Common myeloid progenitor, CD34-positive (primary cell): ENCODE results near the gene FGF22.

Source experiments
- CTCF ChIA-PET: fragments of 350-600 bp; sonication (Branson Sonifier 250); formaldehyde crosslinking; loops from one replicate; lab custom pipeline; 2021; ENCODE audit warnings: antibody characterized with exemption; lab: Charles Lee
- POLR2A ChIA-PET: fragments of 350-600 bp; sonication (Branson Sonifier 250); formaldehyde crosslinking; loops from one replicate; lab custom pipeline; 2021; ENCODE audit warnings: antibody characterized with exemption; lab: Charles Lee
- DNase-seq, 3 donors: peaks; one replicate each; pipeline versions ENCODE4 v3.0.0 to v3.0.0-alpha.2; 2013
- H3K27ac ChIP-seq, 2 experiments: 1 replicate in 1 of 2; 2 replicates in 1 of 2; pipeline ENCODE4 v1.7.0; 2013; ENCODE audit warnings: inconsistent platforms in 2 of 2, low read length in 2 of 2, mild to moderate bottlenecking in 2 of 2, low read depth in 1 of 2, moderate library complexity in 1 of 2; ENCODE audit not compliant: severe bottlenecking in 2 of 2, insufficient read depth in 1 of 2, poor library complexity in 1 of 2
- H3K27me3 ChIP-seq, 5 experiments: replicated peaks in 2 of 5; 1 replicate in 3 of 5; 2 replicates in 2 of 5; pipeline versions ENCODE4 v1.6.1 to v1.7.0; 2013; ENCODE audit warnings: low read length in 4 of 5, mild to moderate bottlenecking in 2 of 5, moderate library complexity in 2 of 5, inconsistent platforms in 1 of 5; ENCODE audit not compliant: insufficient read depth in 5 of 5, control insufficient read depth in 4 of 5
- H3K36me3 ChIP-seq, 4 experiments: 1 replicate in 2 of 4; 2 replicates in 2 of 4; pipeline versions ENCODE4 v1.6.1 to v1.7.0; 2013; ENCODE audit warnings: low read length in 3 of 4, control low read depth in 1 of 4, mild to moderate bottlenecking in 1 of 4; ENCODE audit not compliant: control insufficient read depth in 4 of 4, insufficient read depth in 4 of 4
- H3K4me1 ChIP-seq, 4 experiments: 1 replicate in 3 of 4; 2 replicates in 1 of 4; pipeline versions ENCODE4 v1.6.1 to v1.7.1; 2013; ENCODE audit warnings: low read length in 3 of 4, mild to moderate bottlenecking in 3 of 4, control low read depth in 1 of 4, inconsistent platforms in 1 of 4, moderate library complexity in 1 of 4; ENCODE audit not compliant: control insufficient read depth in 4 of 4, insufficient read depth in 4 of 4; ENCODE audit errors: control extremely low read depth in 1 of 4
- H3K4me3 ChIP-seq, 7 experiments: 1 replicate in 4 of 7; 2 replicates in 3 of 7; pipeline versions ENCODE4 v1.5.1 to v1.7.0; 2013; ENCODE audit warnings: mild to moderate bottlenecking in 7 of 7, low read length in 6 of 7, moderate library complexity in 6 of 7, inconsistent platforms in 2 of 7, low read depth in 2 of 7, control low read depth in 1 of 7; ENCODE audit not compliant: insufficient read depth in 4 of 7, control insufficient read depth in 1 of 7; ENCODE audit errors: extremely low read depth in 1 of 7
- H3K9me3 ChIP-seq, 5 experiments: 1 replicate in 4 of 5; 2 replicates in 1 of 5; pipeline versions ENCODE4 v1.6.1 to v1.7.1; 2013; ENCODE audit warnings: low read length in 4 of 5, mild to moderate bottlenecking in 2 of 5, inconsistent platforms in 1 of 5, low read depth in 1 of 5, moderate library complexity in 1 of 5; ENCODE audit not compliant: control insufficient read depth in 4 of 5, insufficient read depth in 2 of 5; ENCODE audit errors: control extremely low read depth in 1 of 5
- WGBS: methylation state at CpG from one replicate; pipeline ENCODE4 v1.1.5; 2013; ENCODE audit not compliant: insufficient coverage; 5-methylcytosine and 5-hydroxymethylcytosine counted together

The FGF22 gene

GRCh38 chr19:677201-677600 is 37.5 kb downstream of the FGF22 start:
- ChIA-PET CTCF (interaction anchor here (1.0 to 2.5 kb wide), 4 partner anchors 8 to 62 kb away, joined by 3 to 6 read pairs (median 3); no protein-coding TSS in a partner anchor), POLR2A (interaction anchor here (0.7 to 1.2 kb wide), 2 partner anchors 14 to 27 kb away, joined by 3 read pairs; partner anchors contain the start of gene RNF126)
- H3K27me3 ChIP-seq, result peaks cover 0 to 33% (median 10%) of the 10 kb centered on the region in 5 experiments
- peaks cover 0 to 34% (median 27%) of the 10 kb centered on the region in 4 experiments for H3K4me1 ChIP-seq
- WGBS, result 25% methylated on average over 3 of the region's 15 CpGs
- H3K9me3 ChIP-seq, result no peaks in the 10 kb centered on the region
- no peak overlapping the region for H3K27ac ChIP-seq
- no peak overlapping the region for H3K4me3 ChIP-seq
- no peaks in the 10 kb centered on the region for H3K36me3 ChIP-seq
- DNase-seq, result peak in 1 of 3 donors; percentile 37

- Histone ChIP-seq H3K9me3 (no peaks in the 10 kb centered on the region), H3K4me3 (no peak overlapping the region), H3K4me1 (peaks cover 0 to 34% (median 27%) of the 10 kb centered on the region in 4 experiments), H3K36me3 (peaks cover 0 to 2% (median 0%) of the 10 kb centered on the region in 4 experiments), H3K27me3 (peaks cover 0 to 33% (median 10%) of the 10 kb centered on the region in 5 experiments), H3K27ac (no peak overlapping the region)
- ChIA-PET POLR2A (interaction anchor here (0.7 to 1.2 kb wide), 2 partner anchors 15 to 26 kb away, joined by 3 read pairs; partner anchors contain the start of gene RNF126), CTCF (interaction anchor here (1.0 to 2.5 kb wide), 4 partner anchors 9 to 62 kb away, joined by 3 to 6 read pairs (median 3); no protein-coding TSS in a partner anchor)
- WGBS, result 93% methylated on average over 18 of the region's 22 CpGs
- DNase-seq, result no peak
Measured at GRCh38 chr19:677601-678436, 38.1 kb downstream of the FGF22 start.

- ChIA-PET CTCF (interaction anchor here (0.9 to 2.5 kb wide), 8 partner anchors 9 to 102 kb away, joined by 3 to 16 read pairs (median 3); partner anchors contain the start of genes PALM and PRSS57), POLR2A (interaction anchor here (0.8 to 2.6 kb wide), 3 partner anchors 9 to 26 kb away, joined by 3 to 20 read pairs (median 3); no protein-coding TSS in a partner anchor)
- peaks cover 0 to 2% (median 0%) of the 10 kb centered on the region in 4 experiments for H3K36me3 ChIP-seq
- peak overlapping the region in 1 of 2 experiments; percentile 34 for H3K27ac ChIP-seq
- WGBS, result 97% methylated on average over 10 of the region's 16 CpGs
- H3K27me3 ChIP-seq, result peaks cover 0 to 33% (median 10%) of the 10 kb centered on the region in 5 experiments
- DNase-seq, result no peak
- no peaks in the 10 kb centered on the region for H3K9me3 ChIP-seq
- H3K4me3 ChIP-seq, result peak overlapping the region in 4 of 7 experiments; percentile 69 to 74 (median 71)
- H3K4me1 ChIP-seq, result peaks cover 0 to 34% (median 27%) of the 10 kb centered on the region in 4 experiments
Measured at GRCh38 chr19:678791-679388, 39.2 kb downstream of the FGF22 start.

- Histone ChIP-seq H3K27me3 (peaks cover 0 to 32% (median 7%) of the 10 kb centered on the region in 5 experiments), H3K27ac (peak overlapping the region in 1 of 2 experiments; percentile 61), H3K9me3 (no peaks in the 10 kb centered on the region), H3K4me3 (peak overlapping the region; percentile 46 to 74 (median 69)), H3K36me3 (peaks cover 0 to 2% (median 0%) of the 10 kb centered on the region in 4 experiments), H3K4me1 (peaks cover 0 to 34% (median 27%) of the 10 kb centered on the region in 4 experiments)
- POLR2A ChIA-PET, result interaction anchor here (0.8 to 2.6 kb wide), 6 partner anchors 10 to 25 kb away, joined by 3 to 20 read pairs (median 6); partner anchors contain the start of gene PRSS57
- DNase-seq, result peak in 2 of 3 donors; percentile 41 to 46
- CTCF ChIA-PET, result interaction anchor here (0.9 to 2.0 kb wide), 8 partner anchors 10 to 102 kb away, joined by 3 to 16 read pairs (median 3); partner anchors contain the start of genes PALM and PRSS57
- 6% methylated on average over 43 of the region's 69 CpGs for WGBS
Measured at GRCh38 chr19:679418-680286, 40.0 kb downstream of the FGF22 start.

- CTCF ChIA-PET, result interaction anchor here (0.7 to 2.0 kb wide), 8 partner anchors 11 to 103 kb away, joined by 3 to 16 read pairs (median 4); partner anchors contain the start of genes PALM and PRSS57
- Histone ChIP-seq H3K4me3 (peak overlapping the region; percentile 30 to 84 (median 70)), H3K36me3 (peaks cover 0 to 7% (median 4%) of the 10 kb centered on the region in 4 experiments), H3K27me3 (peaks cover 0 to 24% (median 7%) of the 10 kb centered on the region in 5 experiments), H3K9me3 (no peaks in the 10 kb centered on the region), H3K4me1 (peaks cover 0 to 33% (median 26%) of the 10 kb centered on the region in 4 experiments), H3K27ac (peak overlapping the region; percentile 58 to 88)
- WGBS, result under 1% methylated on average over 51 of the region's 70 CpGs
- peak; percentile 98 to 99 (median 99) for DNase-seq
- POLR2A ChIA-PET, result interaction anchor here (1.0 to 2.6 kb wide), 5 partner anchors 11 to 23 kb away, joined by 4 to 20 read pairs (median 9); partner anchors contain the start of gene PRSS57
Measured at GRCh38 chr19:680287-681028, 40.8 kb downstream of the FGF22 start.
